ENCODE data around the gene SH3PXD2B. TPM values are rescaled to one million over a fixed set of nuclear protein-coding genes. Genes with fewer than 3 reads are reported as not detected.
"Not testable (repeated sequence)": the region's sequence is repeated elsewhere in the genome, so short reads cannot be mapped to it uniquely, and the experiment has no call there.

SH3PXD2B gene
- polyA plus RNA-seq, 6 donors from 2014 or later, result not detected

DNA sequence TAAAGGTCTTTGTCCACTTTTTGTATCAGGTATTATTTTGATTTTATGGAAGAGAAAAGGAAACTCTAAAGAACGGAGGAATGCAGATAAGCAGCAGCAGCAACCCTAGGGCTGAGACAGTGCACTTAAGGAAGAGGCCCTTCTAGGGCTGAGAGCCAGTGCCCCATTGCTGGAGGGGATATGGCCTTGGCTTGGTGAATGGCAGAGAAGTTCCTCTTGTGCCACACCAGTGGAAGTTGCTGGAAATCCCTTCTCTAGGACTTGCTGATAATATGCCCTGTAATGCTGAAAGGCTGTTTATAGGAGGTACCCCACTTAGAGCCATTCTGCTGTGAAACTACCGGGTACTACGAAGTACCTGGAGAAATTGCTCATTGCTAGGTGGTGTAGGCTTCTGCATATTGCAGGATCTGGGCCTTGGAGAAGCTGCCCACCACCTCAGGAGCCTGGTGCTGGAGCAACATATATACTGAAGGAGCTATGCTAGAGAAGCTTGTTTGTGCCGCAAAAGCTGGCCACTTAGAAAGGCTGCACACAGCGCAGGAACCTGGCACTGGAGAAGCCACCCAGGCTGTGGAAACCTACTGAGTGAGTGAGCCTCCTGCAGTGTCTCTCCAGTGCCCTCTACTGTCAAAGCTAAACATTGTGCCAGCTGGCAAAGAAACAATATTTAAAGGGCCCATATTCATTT is 161.1 kb downstream of the SH3PXD2B start:
- H3K36me3 Mint-ChIP-seq, result no peaks in the 10 kb centered on the region
- DNase-seq (peak; percentile 64), ATAC-seq (ENCODE audit: low read depth in 2 of 2) (peak; percentile 89 to 98)
- H3K9me3 Mint-ChIP-seq, result no peaks in the 10 kb centered on the region
- no peak overlapping the region for H3K27ac Mint-ChIP-seq
- H3K27me3 Mint-ChIP-seq, result peaks cover 0 to 4% (median 0%) of the 10 kb centered on the region in 3 donors
- peaks cover 0 to 6% (median 5%) of the 10 kb centered on the region in 3 donors for H3K4me1 Mint-ChIP-seq
- no peak overlapping the region for H3K4me3 Mint-ChIP-seq

- not testable (repeated sequence) for H3K4me1 Mint-ChIP-seq; ATAC-seq (ENCODE audit: low read depth in 2 of 2); H3K27ac Mint-ChIP-seq
Observed at GRCh38 chr5:172291837-172292236, 162.5 kb downstream of the SH3PXD2B start.

GRCh38 chr5:172288465-172288864 is 165.9 kb downstream of the SH3PXD2B start:
- no peak overlapping the region for H3K27ac Mint-ChIP-seq
- H3K27me3 Mint-ChIP-seq, result no peaks in the 10 kb centered on the region
- H3K4me3 Mint-ChIP-seq, result no peak overlapping the region
- no peaks in the 10 kb centered on the region for H3K36me3 Mint-ChIP-seq
- H3K9me3 Mint-ChIP-seq, result no peaks in the 10 kb centered on the region
- ATAC-seq (ENCODE audit: low read depth in 2 of 2) (no peak), DNase-seq (no peak)
- H3K4me1 Mint-ChIP-seq, result peaks cover 0 to 11% (median 6%) of the 10 kb centered on the region in 3 donors

More at GRCh38 chr5:172291837-172292236, 162.5 kb downstream of the SH3PXD2B start:
- DNase-seq, H3K36me3 Mint-ChIP-seq, H3K4me3 Mint-ChIP-seq, H3K27me3 Mint-ChIP-seq, H3K9me3 Mint-ChIP-seq: not testable (repeated sequence)

GRCh38 chr5:172287140-172287539 is 167.2 kb downstream of the SH3PXD2B start:
- H3K4me3 Mint-ChIP-seq, result peak overlapping the region in 1 of 8 donors; percentile 30
- not testable (repeated sequence) for H3K27me3 Mint-ChIP-seq; DNase-seq; ATAC-seq (ENCODE audit: low read depth in 2 of 2); H3K27ac Mint-ChIP-seq; H3K9me3 Mint-ChIP-seq; H3K36me3 Mint-ChIP-seq
- H3K4me1 Mint-ChIP-seq, result peaks cover 6 to 13% (median 10%) of the 10 kb centered on the region in 3 donors

DNA sequence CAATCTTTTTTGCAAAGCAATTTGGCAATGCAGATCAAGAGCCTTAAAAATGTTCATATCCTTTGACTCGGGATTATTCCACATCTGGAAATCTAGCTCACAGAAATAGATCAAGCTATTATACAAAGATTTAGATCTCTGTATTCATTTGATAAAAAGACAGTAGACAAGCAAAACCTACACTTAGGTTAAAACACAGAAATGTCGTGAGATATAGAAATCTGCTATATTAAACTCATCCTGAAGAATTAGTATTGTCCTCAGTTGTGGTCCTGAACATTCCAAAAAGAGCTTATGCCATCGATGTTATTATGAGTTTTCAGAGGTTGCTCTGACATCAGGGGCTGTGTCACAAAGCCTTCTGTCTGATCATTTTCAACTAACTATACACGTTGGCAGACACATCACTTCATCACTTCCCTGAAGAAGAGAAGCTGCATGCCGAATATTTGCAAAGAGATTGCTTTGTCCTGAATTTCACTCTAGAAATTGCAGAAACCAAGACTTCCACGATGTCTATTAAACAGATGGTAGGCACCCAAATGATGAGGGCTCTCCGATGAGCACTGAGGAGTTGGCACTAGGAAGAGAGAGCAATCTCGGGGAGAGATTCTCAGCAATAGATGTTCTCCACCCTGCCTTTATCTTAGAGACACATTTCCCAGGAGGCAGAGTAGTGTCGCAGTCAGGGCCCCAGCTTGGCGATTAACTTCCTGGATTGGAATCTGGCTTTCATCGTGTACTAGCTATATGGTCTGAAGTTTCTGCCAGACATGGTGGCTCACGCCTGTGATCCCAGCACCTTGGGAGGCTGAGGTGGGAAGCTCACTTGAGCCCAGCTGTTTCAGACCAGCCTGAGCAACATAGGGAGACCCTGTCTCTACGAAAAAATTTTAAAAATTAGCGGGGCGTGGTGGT is 168.8 kb downstream of the SH3PXD2B start:
- Mint-ChIP-seq H3K27ac (peak overlapping the region in 4 of 6 donors; percentile 24 to 96 (median 68)), H3K4me1 (peaks cover 12 to 21% (median 13%) of the 10 kb centered on the region in 3 donors), H3K27me3 (no peaks in the 10 kb centered on the region), H3K4me3 (peak overlapping the region; percentile 35 to 97 (median 90)), H3K9me3 (no peaks in the 10 kb centered on the region), H3K36me3 (no peaks in the 10 kb centered on the region)
- ATAC-seq (ENCODE audit: low read depth in 2 of 2) (no peak), DNase-seq (no peak)

GRCh38 chr5:172284611-172284980 is 169.7 kb downstream of the SH3PXD2B start:
- peaks cover 12 to 24% (median 19%) of the 10 kb centered on the region in 3 donors for H3K4me1 Mint-ChIP-seq
- DNase-seq (no peak), ATAC-seq (ENCODE audit: low read depth in 2 of 2) (no peak)
- H3K9me3 Mint-ChIP-seq, result no peaks in the 10 kb centered on the region
- H3K4me3 Mint-ChIP-seq, result peak overlapping the region; percentile 86 to 97 (median 92)
- no peaks in the 10 kb centered on the region for H3K27me3 Mint-ChIP-seq
- peak overlapping the region; percentile 56 to 96 (median 81) for H3K27ac Mint-ChIP-seq
- no peaks in the 10 kb centered on the region for H3K36me3 Mint-ChIP-seq

DNA sequence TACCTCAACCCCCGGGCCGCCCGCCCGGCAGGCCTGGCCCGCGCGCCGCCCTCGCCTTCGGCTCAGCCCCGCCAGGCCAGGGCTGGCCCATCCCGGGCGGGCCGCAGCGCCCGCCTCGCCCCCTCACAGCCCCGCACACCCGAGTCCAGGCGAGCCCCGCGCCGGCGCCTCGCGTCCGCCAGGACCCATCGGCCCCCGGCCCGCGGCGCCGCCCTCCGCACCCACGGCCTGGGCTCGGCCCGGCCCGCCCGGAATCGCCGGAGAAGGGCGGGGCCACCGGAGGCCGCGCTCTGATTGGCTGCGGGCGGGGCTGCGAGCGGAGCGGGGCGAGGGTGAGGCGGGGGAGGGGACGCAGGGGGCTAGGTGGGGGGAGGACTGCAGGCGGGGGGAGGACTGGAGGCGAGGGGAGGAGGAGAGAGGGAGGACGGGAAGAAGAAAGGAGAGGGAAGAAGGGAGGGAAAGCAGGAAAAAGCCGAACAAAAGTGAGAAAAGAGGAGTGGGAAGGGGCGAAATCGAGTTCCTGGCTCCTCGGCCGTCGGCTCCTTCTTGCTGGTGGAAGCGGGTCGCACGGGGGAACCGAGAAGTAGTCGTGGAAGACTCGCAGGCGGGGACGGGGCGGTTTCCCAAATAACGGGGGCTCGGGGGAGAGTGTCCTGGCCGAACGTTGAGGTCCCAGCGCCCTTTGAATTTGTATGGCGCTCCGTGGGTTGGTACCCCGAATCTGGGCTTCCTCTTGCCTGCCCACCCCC is 170.3 kb downstream of the SH3PXD2B start:
- Mint-ChIP-seq H3K4me1 (peaks cover 12 to 25% (median 20%) of the 10 kb centered on the region in 3 donors), H3K9me3 (no peaks in the 10 kb centered on the region), H3K27ac (peak overlapping the region; percentile 56 to 96 (median 81)), H3K4me3 (peak overlapping the region; percentile 86 to 97 (median 92)), H3K36me3 (no peaks in the 10 kb centered on the region), H3K27me3 (no peaks in the 10 kb centered on the region)
- DNase-seq (peak; percentile 85), ATAC-seq (ENCODE audit: low read depth in 2 of 2) (peak; percentile 83)

GRCh38 chr5:172283020-172283861 is 171.1 kb downstream of the SH3PXD2B start, which contains the start of gene UBTD2:
UBTD2 (minus strand) TSS chr5:172283764; CDS start chr5:172283665, 99 bp downstream.
- peak within 1 kb of the TSS; percentile 86 to 97 (median 92) for H3K4me3 Mint-ChIP-seq
- peaks cover 12 to 25% (median 20%) of the 10 kb centered on the region in 3 donors for H3K4me1 Mint-ChIP-seq

GRCh38 chr5:172282272-172283019 is 171.9 kb downstream of the SH3PXD2B start:
- Mint-ChIP-seq H3K27me3 (no peaks in the 10 kb centered on the region), H3K36me3 (no peaks in the 10 kb centered on the region), H3K4me1 (peaks cover 12 to 29% (median 20%) of the 10 kb centered on the region in 3 donors), H3K4me3 (peak overlapping the region; percentile 86 to 95 (median 92)), H3K9me3 (peaks cover 0 to 1% (median 0%) of the 10 kb centered on the region in 7 donors), H3K27ac (peak overlapping the region; percentile 23 to 93 (median 82))
- DNase-seq (no peak), ATAC-seq (ENCODE audit: low read depth in 2 of 2) (no peak)

More at GRCh38 chr5:172283020-172283861, 171.1 kb downstream of the SH3PXD2B start, which contains the start of gene UBTD2:
- DNase-seq, result peak; percentile 86
- H3K27me3 Mint-ChIP-seq, result no peaks in the 10 kb centered on the region
- H3K9me3 Mint-ChIP-seq, result no peaks in the 10 kb centered on the region
- peak; percentile 82 to 84 for ATAC-seq (ENCODE audit: low read depth in 2 of 2)
- H3K36me3 Mint-ChIP-seq, result no peaks in the 10 kb centered on the region
- peak within 1 kb of the TSS; percentile 81 to 96 (median 93) for H3K27ac Mint-ChIP-seq

DNA sequence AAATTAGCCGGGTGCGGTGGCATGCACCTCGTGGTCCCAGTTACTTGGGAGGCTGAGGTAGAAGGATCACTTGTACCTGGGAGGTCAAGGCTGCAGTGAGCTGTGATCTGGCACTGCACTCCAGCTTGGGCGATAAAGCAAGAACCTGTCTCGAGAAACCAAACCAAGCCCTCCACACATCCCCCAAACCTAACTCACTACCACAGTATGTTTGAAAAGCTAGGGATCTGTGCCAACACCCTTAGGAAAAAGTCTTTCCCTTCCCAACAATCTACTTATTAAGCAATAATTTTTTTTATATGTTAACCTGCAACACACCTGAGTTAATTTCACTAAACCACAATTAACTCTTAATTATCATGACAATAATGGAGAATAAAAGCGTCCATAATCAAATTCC is 173.0 kb downstream of the SH3PXD2B start:
- H3K4me1 Mint-ChIP-seq, result peaks cover 14 to 29% (median 21%) of the 10 kb centered on the region in 3 donors
- peak overlapping the region in 3 of 8 donors; percentile 1 to 92 (median 10) for H3K4me3 Mint-ChIP-seq
- ATAC-seq (ENCODE audit: low read depth in 2 of 2) (no peak), DNase-seq (no peak)
- no peaks in the 10 kb centered on the region for H3K27me3 Mint-ChIP-seq
- no peak overlapping the region for H3K27ac Mint-ChIP-seq
- peaks cover 0 to 2% (median 0%) of the 10 kb centered on the region in 7 donors for H3K9me3 Mint-ChIP-seq
- no peaks in the 10 kb centered on the region for H3K36me3 Mint-ChIP-seq

DNA sequence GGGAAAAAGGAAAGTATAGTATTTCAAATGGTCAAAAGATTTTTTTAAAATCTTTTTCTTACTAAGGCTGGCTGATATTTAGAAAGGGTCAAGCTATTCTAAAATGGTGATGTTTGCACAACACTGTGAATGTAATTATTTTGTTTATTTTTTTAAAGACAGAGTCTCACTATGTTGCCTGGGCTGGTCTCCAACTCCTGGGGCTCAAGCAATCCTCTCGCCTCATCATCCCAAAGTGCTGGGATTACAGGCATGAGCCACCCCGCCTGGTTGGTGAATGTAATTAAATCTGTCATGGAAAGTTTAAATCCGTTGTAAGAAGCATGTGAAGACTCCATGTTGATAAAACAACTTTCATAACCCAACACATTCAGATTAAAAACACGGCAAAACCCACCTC is 173.4 kb downstream of the SH3PXD2B start:
- Mint-ChIP-seq H3K9me3 (peaks cover 0 to 2% (median 0%) of the 10 kb centered on the region in 7 donors), H3K36me3 (no peaks in the 10 kb centered on the region), H3K27me3 (no peaks in the 10 kb centered on the region), H3K4me3 (peak overlapping the region in 2 of 8 donors; percentile 47 to 92), H3K27ac (no peak overlapping the region), H3K4me1 (peaks cover 18 to 30% (median 26%) of the 10 kb centered on the region in 3 donors)
- no peak for DNase-seq
- no peak for ATAC-seq (ENCODE audit: low read depth in 2 of 2)

Data from naive B cell (primary cell).